ENCODE results near the gene DMAC1.

Gene DMAC1

GRCh38 chr9:7782400-7783120, 17.0 kb downstream of the DMAC1 start:
- no peak for DNase-seq

GRCh38 chr9:7780261-7780988, 19.2 kb downstream of the DMAC1 start:
- no peak for DNase-seq

- DNase-seq = no peak
Observed at GRCh38 chr9:7778851-7779600, 20.6 kb downstream of the DMAC1 start.

GRCh38 chr9:7777771-7778170, 21.8 kb downstream of the DMAC1 start:
- DNase-seq = no peak

- no peak for DNase-seq
Observed at GRCh38 chr9:7770111-7770510, 29.5 kb downstream of the DMAC1 start.

GRCh38 chr9:7762600-7762999, 37.0 kb downstream of the DMAC1 start:
- peak; percentile 89 for DNase-seq

GRCh38 chr9:7760014-7760415, 39.6 kb downstream of the DMAC1 start:
- DNase-seq = no peak

- DNase-seq = no peak
Observed at GRCh38 chr9:7756088-7756487, 43.5 kb downstream of the DMAC1 start.

GRCh38 chr9:7752481-7752880, 47.1 kb downstream of the DMAC1 start:
- peak; percentile 82 for DNase-seq
